Endothelial cell of umbilical vein (primary cell): ENCODE measurements around the gene GALNT2. TPM values are rescaled to one million over a fixed set of nuclear protein-coding genes. Genes with fewer than 3 reads are reported as not detected.

ENCODE experiments used
- BruUV-seq: library from RNA; stranded (reverse); fragments of 400-500 nt; replicated peaks from 2 replicates; lab custom pipeline; 2021; lab: Mats Ljungman, UMichigan
- CTCF ChIA-PET: fragments of 300-600, 350-600 bp; sonication (Branson Sonifier 250); formaldehyde crosslinking; loops from one replicate; lab custom pipeline; 2021; ENCODE audit warnings: antibody characterized with exemption, inconsistent platforms; lab: Charles Lee
- POLR2A ChIA-PET: fragments of 300-600, 350-600 bp; sonication (Branson Sonifier 250); formaldehyde crosslinking; loops from one replicate; lab custom pipeline; 2021; ENCODE audit warnings: antibody characterized with exemption, inconsistent platforms; lab: Charles Lee
- DNase-seq: peaks from one replicate; pipeline ENCODE4 v3.0.0-alpha.2; 2011; ENCODE audit warnings: low read depth, low spot score
- FAIRE-seq: peaks from 2 replicates; lab custom pipeline; 2011; peaks lifted over from hg19 to GRCh38; lab: Jason Lieb, UNC
- H2AFZ ChIP-seq: 2 replicates; pipeline ENCODE4 v1.6.0; 2012; ENCODE audit warnings: low read depth, low read length, control low read depth, inconsistent platforms
- H3K27ac ChIP-seq: 2 replicates; pipeline ENCODE4 v1.5.1; 2011; ENCODE audit warnings: low read depth, mild to moderate bottlenecking, control low read depth, low read length, moderate library complexity; ENCODE audit not compliant: insufficient read depth
- H3K27me3 ChIP-seq, 2 experiments: 2 replicates each; pipeline versions ENCODE4 v1.6.0 to v1.6.1; 2011; ENCODE audit warnings: low read length in 2 of 2, mixed read lengths in 1 of 2; ENCODE audit not compliant: control insufficient read depth in 2 of 2, insufficient read depth in 2 of 2
- H3K36me3 ChIP-seq, 2 experiments: 2 replicates in 1 of 2; 3 replicates in 1 of 2; pipeline ENCODE4 v1.5.1; 2011; ENCODE audit warnings: low read length in 2 of 2, mild to moderate bottlenecking in 1 of 2, moderate library complexity in 1 of 2; ENCODE audit not compliant: control insufficient read depth in 2 of 2, insufficient read depth in 2 of 2; ENCODE audit errors: extremely low read depth in 1 of 2
- H3K4me1 ChIP-seq: 3 replicates; pipeline ENCODE4 v1.5.1; 2011; ENCODE audit warnings: mild to moderate bottlenecking, low read length; ENCODE audit not compliant: control insufficient read depth, insufficient read depth; ENCODE audit errors: extremely low read depth
- H3K4me2 ChIP-seq: 2 replicates; pipeline ENCODE4 v1.6.1; 2011; ENCODE audit warnings: low read length, control low read depth, mixed read lengths; ENCODE audit not compliant: insufficient read depth
- H3K4me3 ChIP-seq, 3 experiments: fragments of 200-600 bp in 1 of 3; sonication (generic), shearing (Covaris generic) in 1 of 3; replicated peaks in 1 of 3; 2 replicates each; pipeline ENCODE4 v1.5.1; 2011 to 2016; ENCODE audit warnings: control low read depth in 3 of 3, low read length in 3 of 3, mild to moderate bottlenecking in 2 of 3, inconsistent platforms in 1 of 3, low read depth in 1 of 3, moderate library complexity in 1 of 3; ENCODE audit not compliant: insufficient read depth in 1 of 3
- H3K79me2 ChIP-seq: 2 replicates; pipeline ENCODE4 v1.6.0; 2012; ENCODE audit warnings: low read length, inconsistent platforms; ENCODE audit not compliant: control insufficient read depth, insufficient read depth
- H3K9ac ChIP-seq: replicated peaks from 2 replicates; pipeline ENCODE3; 2011; ENCODE audit warnings: low read length, control low read depth; ENCODE audit not compliant: insufficient read depth; ENCODE audit errors: extremely low read depth
- H3K9me1 ChIP-seq: replicated peaks from 3 replicates; pipeline ENCODE4 v1.6.0; 2011; ENCODE audit warnings: mild to moderate bottlenecking, low read length; ENCODE audit not compliant: control insufficient read depth, insufficient read depth; ENCODE audit errors: extremely low read depth
- H3K9me3 ChIP-seq: replicated peaks from 2 replicates; pipeline ENCODE4 v1.5.1; 2012; ENCODE audit warnings: low read length, inconsistent platforms; ENCODE audit not compliant: control insufficient read depth, insufficient read depth
- H4K20me1 ChIP-seq: replicated peaks from 2 replicates; pipeline ENCODE3; 2011; ENCODE audit warnings: mild to moderate bottlenecking, low read length; ENCODE audit not compliant: control insufficient read depth, insufficient read depth; ENCODE audit errors: extremely low read depth
- EZH2 ChIP-seq: IDR thresholded peaks from 2 replicates; pipeline ENCODE4 v1.6.1; 2012; ENCODE audit warnings: borderline replicate concordance, low read depth, mild to moderate bottlenecking, moderate library complexity, low read length, inconsistent platforms; ENCODE audit not compliant: severe bottlenecking
- FOS ChIP-seq: IDR thresholded peaks from 2 replicates; pipeline ENCODE4 v1.6.1; 2011; ENCODE audit warnings: mild to moderate bottlenecking, low read length, moderate library complexity, borderline replicate concordance; ENCODE audit not compliant: insufficient read depth
- GATA2 ChIP-seq: IDR thresholded peaks from 2 replicates; pipeline ENCODE4 v1.7.0; 2011; ENCODE audit warnings: low read depth, mild to moderate bottlenecking, moderate library complexity, mixed read lengths, low read length; ENCODE audit not compliant: insufficient read length, insufficient read depth
- JUN ChIP-seq: IDR thresholded peaks from 2 replicates; pipeline ENCODE4 v1.6.1; 2011; ENCODE audit warnings: borderline replicate concordance, low read depth; ENCODE audit not compliant: insufficient read length, insufficient read depth
- MAX ChIP-seq: IDR thresholded peaks from 2 replicates; pipeline ENCODE4 v1.6.1; 2011; ENCODE audit not compliant: insufficient read depth, insufficient read length
- MYC ChIP-seq: IDR thresholded peaks from one replicate; pipeline ENCODE4 v1.6.1; 2011; ENCODE audit warnings: mild to moderate bottlenecking, low read depth, low read length
- POLR2A ChIP-seq: IDR thresholded peaks from 2 replicates; pipeline ENCODE4 v1.6.1; 2012; ENCODE audit warnings: low read depth, mild to moderate bottlenecking, control low read depth, low read length
- POLR2AphosphoS5 ChIP-seq: IDR thresholded peaks from 2 replicates; pipeline ENCODE4 v1.6.1; 2012; ENCODE audit warnings: low read depth, mild to moderate bottlenecking, control low read depth, low read length, moderate library complexity; ENCODE audit not compliant: insufficient read depth
- dilution Hi-C: fragments of 300-500 bp; cut with MboI; formaldehyde crosslinking; loops from one replicate; pipeline ENCODE4 v1.15.0; 2019; ENCODE audit warnings: low sequenced_read_pairs; ENCODE audit not compliant: extremely low pct_ligation_motif_present
- intact Hi-C: fragments of 100-400 bp; cut with micrococcal nuclease; formaldehyde crosslinking; loops from one replicate; pipeline ENCODE4 v1.10.0; 2022
- polyA plus RNA-seq, 4 experiments: library from polyadenylated mRNA; depleted of rRNA in 3 of 4; stranded (reverse) in 3 of 4; unstranded in 1 of 4; fragments of >200 nt; gene quantifications; 2 replicates each; pipeline versions ENCODE4 v1.2.1 to v1.2.3, GENCODE V29; 2011 to 2012; ENCODE audit warnings: missing spikeins in 1 of 4
- total RNA-seq: library from RNA; stranded (reverse); gene quantifications from 2 replicates; pipeline ENCODE4 v1.2.3, GENCODE V29; 2021
- TF ChIP-seq, protein P1 (sequence below), 2 donors: IDR thresholded peaks; 1 replicate in 1 of 2; 2 replicates in 1 of 2; pipeline ENCODE4 v1.5.1; 2011; ENCODE audit warnings: low read length in 2 of 2, mild to moderate bottlenecking in 2 of 2, moderate library complexity in 2 of 2, control low read depth in 1 of 2, inconsistent platforms in 1 of 2, low read depth in 1 of 2; ENCODE audit not compliant: insufficient read depth in 1 of 2; ENCODE audit errors: extremely low read depth in 1 of 2

Gene GALNT2
- total and polyA plus RNA-seq, 2 donors (not counting 3 experiments of a cell fraction or from before 2014, with no cell fraction given), result 56.3 to 77.5 TPM

DNA sequence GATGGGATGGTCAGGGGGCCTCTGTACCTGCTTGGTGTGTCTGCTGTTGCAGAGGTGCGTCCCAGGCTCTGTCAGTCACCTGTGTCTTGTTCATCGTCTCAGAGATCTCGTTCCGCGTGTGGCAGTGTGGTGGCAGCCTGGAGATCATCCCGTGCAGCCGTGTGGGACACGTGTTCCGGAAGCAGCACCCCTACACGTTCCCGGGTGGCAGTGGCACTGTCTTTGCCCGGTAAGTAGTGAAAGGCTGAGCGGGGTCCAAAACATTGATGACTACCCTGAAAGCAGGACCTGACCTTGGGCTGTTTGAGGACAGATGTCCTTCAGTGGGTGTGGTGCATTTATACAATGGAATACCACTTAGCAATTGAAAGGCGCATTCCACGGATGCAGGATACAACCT, 188.1 kb downstream of the GALNT2 start:
- BruUV-seq, result no TSS peak
- H3K9me1 ChIP-seq, result no peaks in the 10 kb centered on the region
- intact Hi-C loops (no loop called here), dilution Hi-C loops (no loop called here)
- no peaks in the 10 kb centered on the region for H3K9me3 ChIP-seq
- peaks cover 0 to 8% of the 10 kb centered on the region in 2 experiments for H3K36me3 ChIP-seq
- H3K4me1 ChIP-seq, result no peaks in the 10 kb centered on the region
- no peak overlapping the region for H2AFZ ChIP-seq
- TF ChIP-seq FOS, result no peak
- no peak for TF ChIP-seq JUN
- TF ChIP-seq, protein P1, sequence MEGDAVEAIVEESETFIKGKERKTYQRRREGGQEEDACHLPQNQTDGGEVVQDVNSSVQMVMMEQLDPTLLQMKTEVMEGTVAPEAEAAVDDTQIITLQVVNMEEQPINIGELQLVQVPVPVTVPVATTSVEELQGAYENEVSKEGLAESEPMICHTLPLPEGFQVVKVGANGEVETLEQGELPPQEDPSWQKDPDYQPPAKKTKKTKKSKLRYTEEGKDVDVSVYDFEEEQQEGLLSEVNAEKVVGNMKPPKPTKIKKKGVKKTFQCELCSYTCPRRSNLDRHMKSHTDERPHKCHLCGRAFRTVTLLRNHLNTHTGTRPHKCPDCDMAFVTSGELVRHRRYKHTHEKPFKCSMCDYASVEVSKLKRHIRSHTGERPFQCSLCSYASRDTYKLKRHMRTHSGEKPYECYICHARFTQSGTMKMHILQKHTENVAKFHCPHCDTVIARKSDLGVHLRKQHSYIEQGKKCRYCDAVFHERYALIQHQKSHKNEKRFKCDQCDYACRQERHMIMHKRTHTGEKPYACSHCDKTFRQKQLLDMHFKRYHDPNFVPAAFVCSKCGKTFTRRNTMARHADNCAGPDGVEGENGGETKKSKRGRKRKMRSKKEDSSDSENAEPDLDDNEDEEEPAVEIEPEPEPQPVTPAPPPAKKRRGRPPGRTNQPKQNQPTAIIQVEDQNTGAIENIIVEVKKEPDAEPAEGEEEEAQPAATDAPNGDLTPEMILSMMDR (IDR thresholded peaks at IDR 0.05; ENCODE audit: extremely low read depth in 1 of 2, insufficient read depth in 1 of 2, low read depth in 1 of 2, low read length in 2 of 2), result no peak
- TF ChIP-seq EZH2, result no peak
- no peak for TF ChIP-seq MAX
- TF ChIP-seq POLR2AphosphoS5, result no peak
- no peak for TF ChIP-seq GATA2
- no peak for TF ChIP-seq POLR2A
- TF ChIP-seq MYC, result no peak
- no peak overlapping the region for H3K27ac ChIP-seq
- no peak overlapping the region for H3K4me3 ChIP-seq
- no peaks in the 10 kb centered on the region for H3K27me3 ChIP-seq
- H4K20me1 ChIP-seq, result no peaks in the 10 kb centered on the region
- POLR2A ChIA-PET, result no interaction called here
- H3K9ac ChIP-seq, result no peak overlapping the region
- no peaks in the 10 kb centered on the region for H3K79me2 ChIP-seq
- no peak overlapping the region for H3K4me2 ChIP-seq
- FAIRE-seq (no peak), DNase-seq (no peak)
- CTCF ChIA-PET, result no interaction called here
